ENCODE data around the gene GNG2. TPM values are rescaled to one million over a fixed set of nuclear protein-coding genes. Genes with fewer than 3 reads are reported as not detected.

Gene GNG2
- total and polyA plus RNA-seq, 9 of the 15 experiments (the other 6 are each of a cell fraction or from before 2014, with no cell fraction given): 0.18 TPM; not detected in 8

- no peak for TF ChIP-seq ZNF354B (CRISPR knock-in tag; IDR thresholded peaks at IDR 0.05)
- no peak for TF ChIP-seq E4F1 (CRISPR knock-in tag; IDR thresholded peaks at IDR 0.05; ENCODE audit: borderline replicate concordance)
- TF ChIP-seq MCM5 (IDR thresholded peaks at IDR 0.05; ENCODE audit: low read depth): no peak
- TF ChIP-seq GTF2E2 (tag; IDR thresholded peaks at IDR 0.05): no peak
- TF ChIP-seq MLLT1 (IDR thresholded peaks at IDR 0.05): no peak
These were observed 60.6 kb downstream of the GNG2 start (continued) for GRCh38 chr14:51921026-51921425.

GRCh38 chr14:51922624-51923023, 62.2 kb downstream of the GNG2 start:
- Histone ChIP-seq H3K27me3 (ENCODE audit: control insufficient read depth in 2 of 2, insufficient read depth in 2 of 2, low read length in 2 of 2) (no peaks in the 10 kb centered on the region), H3K27ac (ENCODE audit: extremely low read depth, low read depth, low read length) (no peak overlapping the region), H3K36me3 (ENCODE audit: control insufficient read depth, insufficient read depth, low read length) (no peaks in the 10 kb centered on the region), H3K4me1 (replicated peaks in 1 of 2; ENCODE audit: control insufficient read depth in 2 of 2, insufficient read depth in 2 of 2, low read length in 2 of 2) (no peaks in the 10 kb centered on the region), H3K9ac (ENCODE audit: insufficient read depth in 1 of 2, low read depth in 2 of 2, low read length in 2 of 2) (no peak overlapping the region), H3K4me2 (ENCODE audit: insufficient read depth, low read length) (no peak overlapping the region), H2AFZ (ENCODE audit: low read depth, low read length) (no peak overlapping the region), H4K20me1 (replicated peaks; ENCODE audit: control insufficient read depth, insufficient read depth, low read length) (no peaks in the 10 kb centered on the region), H3K9me3 (replicated peaks; ENCODE audit: control insufficient read depth, insufficient read depth, low read depth, low read length) (peaks cover 2% of the 10 kb centered on the region), H3K79me2 (ENCODE audit: control insufficient read depth, insufficient read depth, low read length) (no peaks in the 10 kb centered on the region), H3K4me3 (no peak overlapping the region), H3K9me1 (ENCODE audit: control insufficient read depth, insufficient read depth, low read length) (no peaks in the 10 kb centered on the region)
- BruUV-seq (replicated peaks): no TSS peak
- DNase-seq (ENCODE audit: extremely low read depth in 1 of 4, low spot score in 3 of 4) (no peak), ATAC-seq (no peak), FAIRE-seq (no peak)
- intact Hi-C loops (cut with micrococcal nuclease) (no loop called here), in situ Hi-C loops (cut with MboI) (no loop called here)
- WGBS (ENCODE audit: insufficient coverage, low coverage, missing lambda C conversion rate): 0% methylated on average over 5 of the region's 6 CpGs
- ChIA-PET POLR2A (no interaction called here), CTCF (ENCODE audit: low intra/inter-chr PET ratio) (interaction anchor here (0.6 kb wide), 1 partner anchor 14 kb away, joined by 4 read pairs; no protein-coding TSS in a partner anchor)
- TF ChIP-seq ID3 (CRISPR knock-in tag; IDR thresholded peaks at IDR 0.05) (no peak), ID3 (tag; IDR thresholded peaks at IDR 0.05) (no peak), ZNF232 (CRISPR knock-in tag; IDR thresholded peaks at IDR 0.05) (no peak), CHCHD3 (CRISPR knock-in tag; IDR thresholded peaks at IDR 0.05) (no peak), ILF3 (IDR thresholded peaks at IDR 0.05; ENCODE audit: borderline replicate concordance) (no peak), MYC (IDR thresholded peaks at IDR 0.05; ENCODE audit: low read depth, low read length) (no peak), MYC (CRISPR knock-in tag; IDR thresholded peaks at IDR 0.05; ENCODE audit: borderline replicate concordance, low read depth) (no peak), ZNF644 (tag; IDR thresholded peaks at IDR 0.05; ENCODE audit: low read depth) (no peak), CSDE1 (IDR thresholded peaks at IDR 0.05) (no peak), YBX1 (IDR thresholded peaks at IDR 0.05) (no peak), ZNF398 (CRISPR knock-in tag; IDR thresholded peaks at IDR 0.05) (no peak), TCFL5 (CRISPR knock-in tag; conservative IDR thresholded peaks at IDR 0.05) (no peak), U2AF2 (optimal IDR thresholded peaks at IDR 0.05; ENCODE audit: low read depth, low read length) (no peak)
